GM19397 (cell line): ENCODE data around the gene SYNJ2.

ENCODE experiments used
- ATAC-seq: cut with Tn5 transposase; IDR thresholded peaks from one replicate; pipeline ENCODE4 v1.9.1; 2021; ENCODE audit warnings: mild to moderate bottlenecking, moderate library complexity; ENCODE audit not compliant: unreplicated experiment

The SYNJ2 gene

GRCh38 chr6:158071121-158072082 lies 89.7 kb downstream of the SYNJ2 start:
- no peak for ATAC-seq

DNA sequence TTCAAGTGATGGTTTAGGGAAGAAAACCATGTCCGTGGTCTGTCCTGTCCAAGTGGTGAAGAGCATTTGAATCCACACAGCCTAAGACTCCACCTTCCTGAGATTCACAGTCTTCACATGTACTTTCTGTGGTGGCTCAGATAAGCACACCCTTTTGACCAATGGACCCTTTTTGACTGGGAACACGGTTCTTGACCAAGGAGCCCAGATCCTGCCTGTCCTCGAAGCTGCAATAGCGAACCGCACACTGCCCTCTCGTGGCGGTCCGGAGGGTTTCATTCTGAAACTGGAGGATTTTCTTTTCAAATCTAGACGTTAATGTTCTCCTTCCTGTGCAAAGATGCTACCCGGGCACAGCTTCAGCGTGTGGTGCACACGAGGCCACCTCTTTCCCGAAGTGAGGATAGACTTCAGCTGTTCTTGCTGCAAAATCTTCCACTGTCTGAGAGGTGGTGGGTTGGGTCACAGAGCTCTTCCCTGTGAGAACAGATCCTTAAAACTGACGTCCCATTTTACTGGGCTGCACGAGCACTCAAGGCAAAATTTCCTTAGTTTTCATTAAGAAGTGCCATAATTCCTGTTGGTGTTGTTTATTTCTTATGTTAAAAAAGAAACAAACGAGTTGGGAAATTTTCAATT lies 90.5 kb downstream of the SYNJ2 start:
- no peak for ATAC-seq

- no peak for ATAC-seq
These were observed 92.1 kb downstream of the SYNJ2 start for GRCh38 chr6:158073776-158074175.

DNA sequence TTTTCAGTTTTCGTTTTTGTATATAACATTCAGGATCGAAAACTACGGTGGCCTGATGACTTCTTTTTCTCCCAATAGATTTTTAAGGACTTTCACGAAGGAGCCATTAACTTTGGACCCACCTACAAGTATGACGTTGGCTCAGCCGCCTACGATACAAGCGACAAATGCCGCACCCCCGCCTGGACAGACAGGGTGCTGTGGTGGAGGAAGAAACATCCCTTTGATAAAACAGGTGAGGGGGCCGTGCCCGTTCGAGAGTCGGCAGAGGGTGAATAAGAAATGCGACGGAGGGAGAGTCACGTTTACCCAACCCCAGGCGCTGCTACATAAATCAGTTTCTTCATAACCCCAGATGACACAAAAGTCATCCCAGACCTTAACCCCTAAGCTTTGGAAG lies 94.9 kb downstream of the SYNJ2 start:
- no peak for ATAC-seq

DNA sequence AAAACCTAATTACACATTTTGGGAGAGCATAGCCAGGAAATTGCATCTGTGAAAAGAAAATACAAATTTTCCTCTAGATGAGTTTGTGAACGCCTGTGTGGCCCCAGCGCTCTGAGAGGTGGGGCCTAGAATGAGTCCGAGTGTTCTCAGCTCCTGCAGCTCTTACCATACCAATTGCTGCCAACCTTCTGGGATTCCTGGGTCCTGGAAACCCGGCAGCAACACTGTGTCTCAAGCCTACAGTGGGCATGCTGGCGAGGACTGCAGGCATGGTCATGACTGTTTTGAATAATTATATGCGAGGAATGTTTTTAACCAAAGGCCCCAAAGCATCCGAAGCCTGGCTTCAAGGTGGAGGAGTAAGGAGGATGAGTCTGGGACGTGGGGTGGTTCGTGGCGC lies 96.0 kb downstream of the SYNJ2 start:
- no peak for ATAC-seq

GRCh38 chr6:158078320-158078719 lies 96.7 kb downstream of the SYNJ2 start:
- ATAC-seq: no peak

DNA sequence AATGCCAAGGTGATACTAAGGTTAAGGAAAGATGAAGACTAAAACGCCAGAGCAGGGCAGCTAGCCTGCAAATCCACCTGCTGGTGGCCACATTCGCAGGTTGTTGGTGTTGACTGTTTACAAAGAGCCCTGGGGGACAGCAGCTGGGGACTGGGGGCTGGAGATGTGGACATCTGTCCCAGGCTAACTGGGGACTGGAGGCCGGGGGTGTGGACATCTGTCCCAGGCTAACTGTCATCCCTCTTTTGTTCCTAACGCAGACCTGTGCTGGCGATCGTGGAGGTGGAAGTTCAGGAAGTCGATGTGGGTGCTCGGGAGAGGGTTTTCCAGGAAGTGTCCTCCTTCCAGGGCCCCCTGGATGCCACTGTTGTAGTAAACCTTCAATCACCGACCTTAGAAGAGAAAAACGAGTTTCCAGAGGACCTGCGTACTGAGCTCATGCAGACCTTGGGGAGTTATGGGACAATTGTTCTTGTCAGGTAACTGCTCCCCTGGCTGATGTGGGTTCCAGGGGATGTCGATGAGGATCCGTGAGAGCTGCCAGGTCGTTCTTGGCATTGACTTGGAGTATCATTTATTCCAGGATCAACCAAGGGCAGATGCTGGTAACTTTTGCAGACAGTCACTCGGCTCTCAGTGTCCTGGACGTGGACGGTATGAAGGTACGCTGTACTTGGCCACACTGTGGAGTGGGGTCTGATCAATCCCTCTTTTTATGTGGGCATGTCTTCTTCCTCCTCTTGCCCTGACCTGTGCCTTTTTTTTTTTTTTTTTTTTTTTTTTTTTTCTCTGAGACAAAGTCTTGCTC lies 99.4 kb downstream of the SYNJ2 start:
- no peak for ATAC-seq

GRCh38 chr6:158081657-158081935 lies 99.9 kb downstream of the SYNJ2 start:
- ATAC-seq: no peak

- no peak for ATAC-seq
These were observed 102.0 kb downstream of the SYNJ2 start for GRCh38 chr6:158083455-158084325.

DNA sequence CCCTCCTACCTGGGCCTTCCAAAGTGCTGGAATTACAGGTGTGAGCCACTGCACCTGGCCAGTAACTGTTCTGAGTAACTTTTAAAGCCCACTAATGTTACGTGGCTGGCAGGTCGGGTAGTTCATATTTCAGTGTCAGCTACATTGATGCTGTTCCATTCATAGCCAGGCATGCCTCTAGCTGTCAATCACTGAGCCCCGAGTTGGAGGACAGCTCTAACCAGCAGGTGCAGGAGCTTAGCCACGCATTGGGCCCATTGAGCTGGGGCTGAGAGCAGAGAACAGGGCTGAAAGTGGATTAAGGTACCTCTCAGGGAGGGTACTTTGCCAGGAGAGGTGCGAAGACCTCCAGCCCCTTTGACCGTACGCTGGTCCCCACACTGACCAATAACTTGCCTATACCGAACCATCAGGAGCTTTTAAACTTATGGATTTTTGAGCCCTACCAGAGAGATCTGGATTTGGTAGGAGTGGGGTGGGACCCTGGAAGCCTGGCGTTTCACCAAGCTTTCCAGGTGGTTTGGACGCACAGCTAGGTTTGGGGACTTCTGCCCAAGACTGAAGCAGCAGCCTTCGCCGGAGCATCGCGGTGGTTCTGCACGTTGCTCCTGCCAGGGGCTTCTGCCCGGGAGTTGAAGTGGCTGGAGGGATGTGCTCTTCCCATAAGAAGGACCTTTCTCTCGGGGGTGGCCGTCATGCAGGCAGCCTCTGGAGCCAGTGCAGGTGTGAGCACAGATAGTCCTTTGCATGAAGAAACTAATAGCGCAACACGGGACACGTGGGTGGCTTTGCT lies 103.8 kb downstream of the SYNJ2 start:
- ATAC-seq: no peak

DNA sequence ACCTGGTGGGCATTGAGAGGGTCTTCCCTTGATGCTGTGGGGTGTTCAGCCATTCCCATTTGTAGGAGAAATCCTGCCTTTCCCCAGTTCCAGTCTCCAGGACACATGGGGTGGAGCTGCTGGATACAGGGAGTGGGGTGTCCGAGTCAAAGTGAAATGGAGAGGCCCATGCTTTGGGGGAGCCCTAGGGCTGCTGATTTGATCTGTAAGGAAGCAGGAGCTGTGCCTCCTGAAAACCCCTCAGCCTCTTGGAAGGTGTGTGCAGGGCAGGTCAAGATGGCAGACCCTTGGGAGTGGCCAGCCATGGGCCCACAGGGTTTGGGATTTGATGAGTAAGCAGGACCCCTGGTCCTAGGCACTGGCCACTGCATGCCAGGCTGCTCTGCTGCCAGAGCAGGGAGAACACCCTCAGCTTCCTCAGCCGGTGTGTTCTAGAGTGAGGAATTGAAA lies 104.4 kb downstream of the SYNJ2 start:
- no peak for ATAC-seq

DNA sequence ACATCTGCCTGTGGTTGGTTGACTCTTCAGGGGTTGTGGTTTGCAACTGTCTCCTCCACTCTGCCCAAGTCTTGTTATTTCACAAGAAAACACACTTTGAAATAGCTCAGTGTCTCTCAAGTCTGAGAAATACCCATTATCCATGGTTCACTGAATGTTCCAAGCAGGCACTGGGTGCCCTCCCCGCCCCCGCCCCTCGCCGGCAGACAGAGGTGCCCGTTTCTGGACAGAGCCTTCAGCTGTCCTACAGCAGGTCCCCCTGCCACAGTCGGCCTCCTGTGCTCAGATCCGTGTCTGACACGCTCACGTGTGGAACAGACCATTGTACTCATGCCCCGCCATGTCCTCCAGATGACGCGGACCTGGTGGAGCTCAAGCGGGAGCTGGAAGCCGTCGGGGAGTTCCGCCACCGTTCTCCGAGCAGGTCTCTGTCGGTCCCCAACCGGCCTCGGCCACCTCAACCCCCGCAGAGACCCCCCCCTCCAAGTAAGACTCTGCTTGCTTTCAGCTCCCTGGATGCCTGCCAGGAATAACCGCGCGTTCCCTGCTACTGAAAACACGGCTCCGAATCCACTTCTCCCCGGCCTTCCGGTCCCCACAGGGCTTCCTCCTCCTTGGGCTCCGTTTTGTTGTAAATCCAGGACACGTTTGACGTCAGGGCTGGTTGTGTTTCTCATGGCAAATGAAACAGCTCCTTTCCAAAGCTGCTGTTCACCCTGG lies 105.0 kb downstream of the SYNJ2 start:
- ATAC-seq: peak; percentile 72

DNA sequence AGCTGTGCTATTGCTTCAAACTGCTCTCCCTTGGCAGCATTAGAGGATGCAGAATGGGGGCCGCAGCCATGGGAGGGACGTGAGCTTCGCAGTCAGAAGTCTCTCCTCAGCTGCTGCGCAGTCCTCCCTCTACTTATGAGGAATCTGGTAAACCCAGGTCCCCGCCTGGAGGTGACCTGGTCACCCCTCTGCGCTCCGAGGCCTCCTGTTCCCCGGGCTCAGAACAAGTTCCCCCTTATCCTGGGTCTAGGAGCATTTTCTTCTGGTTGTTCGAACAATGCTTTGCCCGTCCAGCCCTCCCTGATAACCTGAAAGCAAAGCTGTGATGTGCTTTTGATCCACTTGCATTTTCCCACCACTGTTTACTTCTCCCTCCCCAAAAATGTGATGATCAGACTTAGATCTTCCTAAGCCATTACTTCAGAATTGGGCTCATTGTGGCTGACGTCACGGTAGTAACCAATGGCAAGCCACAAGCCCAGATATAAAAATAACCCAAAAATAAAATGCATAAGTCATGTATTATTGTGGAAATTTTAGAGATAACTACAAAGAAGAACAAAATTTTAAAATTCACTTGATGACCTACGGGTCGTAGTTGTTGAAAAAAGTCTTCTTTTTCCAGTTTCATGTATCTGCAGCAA lies 105.7 kb downstream of the SYNJ2 start:
- no peak for ATAC-seq

- ATAC-seq: no peak
These were observed 111.1 kb downstream of the SYNJ2 start for GRCh38 chr6:158092806-158093205.

GRCh38 chr6:158095031-158095430 lies 113.4 kb downstream of the SYNJ2 start:
- no peak for ATAC-seq

- no peak for ATAC-seq
These were observed 114.0 kb downstream of the SYNJ2 start for GRCh38 chr6:158095671-158096070.

- no peak for ATAC-seq
These were observed 121.6 kb downstream of the SYNJ2 start for GRCh38 chr6:158103228-158103627.

DNA sequence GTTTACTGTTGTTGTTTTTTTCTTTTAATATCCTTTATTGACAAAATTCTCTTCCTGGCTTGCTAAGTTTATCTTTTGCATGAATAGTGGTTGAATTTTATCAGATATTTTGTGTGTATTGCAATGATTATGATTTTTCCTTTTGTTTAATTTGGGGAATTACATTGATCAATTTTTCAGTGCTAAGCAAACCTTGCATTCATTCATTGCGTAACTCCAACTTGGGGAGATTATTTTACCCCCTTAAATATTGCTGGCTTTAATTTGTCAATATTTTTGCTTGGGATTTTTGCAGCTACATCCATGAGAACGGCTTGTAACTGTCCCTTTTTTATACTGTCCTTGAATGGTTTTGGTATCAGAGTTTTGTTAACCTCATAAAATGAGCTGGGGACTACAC lies 123.0 kb downstream of the SYNJ2 start:
- no peak for ATAC-seq

DNA sequence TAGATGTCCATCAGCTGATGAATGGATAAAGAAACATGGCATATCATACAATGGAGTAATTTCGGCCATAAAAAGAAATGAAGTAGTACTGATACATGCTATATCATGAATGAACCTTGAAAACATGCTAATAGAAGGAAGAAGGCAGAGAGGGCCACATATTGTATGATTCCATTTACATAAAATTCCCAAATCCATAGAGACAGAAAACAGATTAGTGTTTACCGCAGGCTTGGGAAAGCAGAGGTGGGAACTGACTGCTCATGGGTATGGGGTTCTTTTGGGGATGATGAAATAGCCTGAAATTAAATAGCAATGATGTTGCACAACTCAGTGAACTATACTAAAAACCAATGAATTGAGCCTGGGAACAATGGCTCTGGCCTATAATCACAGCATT lies 128.1 kb downstream of the SYNJ2 start:
- ATAC-seq: no peak
